Prostate gland (tissue), 2 donors: Measurements from ENCODE around the gene DAP.

Source experiments
- POLR2A ChIP-seq: fragments of 450-650 bp; IDR thresholded peaks from one replicate; pipeline ENCODE4 v1.6.1; 2016; ENCODE audit warnings: antibody characterized with exemption, mild to moderate bottlenecking
- POLR2AphosphoS5 ChIP-seq: sonication (generic); formaldehyde crosslinking; IDR thresholded peaks from one replicate; pipeline ENCODE4 v1.6.1; 2017; ENCODE audit warnings: antibody characterized with exemption
- TF ChIP-seq, protein P1 (sequence below), 4 experiments: fragments of 200-600 bp in 2 of 4; fragments of 450-650 bp in 2 of 4; sonication (generic) in 2 of 4; IDR thresholded peaks; 1 replicate in 3 of 4; 2 replicates in 1 of 4; pipeline ENCODE4 v1.5.1; 2016 to 2019; ENCODE audit warnings: antibody characterized with exemption in 4 of 4, mild to moderate bottlenecking in 2 of 4, moderate library complexity in 2 of 4

DNA sequence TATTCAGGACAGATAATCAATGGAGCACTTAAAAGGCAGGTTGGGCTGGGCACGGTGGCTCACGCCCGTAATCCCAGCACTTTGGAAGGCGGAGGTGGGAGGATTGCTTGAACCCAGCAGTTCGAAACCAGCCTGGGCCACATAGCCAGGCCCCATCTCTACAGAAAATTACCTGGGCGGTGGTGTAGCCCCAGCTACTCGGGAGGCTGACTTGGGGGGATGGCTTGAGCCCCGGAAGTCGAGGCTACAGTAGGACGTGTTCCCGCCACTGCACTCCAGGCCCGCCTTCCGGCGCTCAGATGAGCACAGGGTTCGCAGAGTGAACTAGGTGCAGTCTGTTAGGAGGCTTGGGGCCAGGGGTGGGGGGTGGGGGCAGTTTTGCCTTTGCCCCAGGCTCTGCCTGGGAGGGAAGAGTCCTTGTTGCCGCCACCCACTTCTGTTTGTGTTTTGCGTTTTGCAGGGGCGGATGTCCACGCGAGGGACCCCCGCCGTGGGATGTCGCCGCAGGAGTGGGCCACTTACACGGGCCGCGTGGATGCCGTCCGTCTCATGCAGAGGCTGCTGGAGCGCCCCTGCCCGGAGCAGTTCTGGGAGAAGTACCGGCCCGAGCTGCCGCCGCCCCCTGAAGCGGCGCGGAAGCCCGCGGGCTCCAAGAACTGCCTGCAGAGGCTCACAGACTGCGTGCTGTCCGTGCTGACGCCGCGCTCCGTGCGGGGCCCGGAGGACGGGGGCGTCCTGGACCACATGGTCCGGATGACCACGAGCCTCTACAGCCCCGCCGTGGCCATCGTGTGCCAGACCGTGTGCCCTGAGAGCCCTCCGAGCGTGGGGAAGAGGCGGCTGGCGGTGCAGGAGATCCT lies 112.0 kb downstream of the DAP start:
- TF ChIP-seq, protein P1, sequence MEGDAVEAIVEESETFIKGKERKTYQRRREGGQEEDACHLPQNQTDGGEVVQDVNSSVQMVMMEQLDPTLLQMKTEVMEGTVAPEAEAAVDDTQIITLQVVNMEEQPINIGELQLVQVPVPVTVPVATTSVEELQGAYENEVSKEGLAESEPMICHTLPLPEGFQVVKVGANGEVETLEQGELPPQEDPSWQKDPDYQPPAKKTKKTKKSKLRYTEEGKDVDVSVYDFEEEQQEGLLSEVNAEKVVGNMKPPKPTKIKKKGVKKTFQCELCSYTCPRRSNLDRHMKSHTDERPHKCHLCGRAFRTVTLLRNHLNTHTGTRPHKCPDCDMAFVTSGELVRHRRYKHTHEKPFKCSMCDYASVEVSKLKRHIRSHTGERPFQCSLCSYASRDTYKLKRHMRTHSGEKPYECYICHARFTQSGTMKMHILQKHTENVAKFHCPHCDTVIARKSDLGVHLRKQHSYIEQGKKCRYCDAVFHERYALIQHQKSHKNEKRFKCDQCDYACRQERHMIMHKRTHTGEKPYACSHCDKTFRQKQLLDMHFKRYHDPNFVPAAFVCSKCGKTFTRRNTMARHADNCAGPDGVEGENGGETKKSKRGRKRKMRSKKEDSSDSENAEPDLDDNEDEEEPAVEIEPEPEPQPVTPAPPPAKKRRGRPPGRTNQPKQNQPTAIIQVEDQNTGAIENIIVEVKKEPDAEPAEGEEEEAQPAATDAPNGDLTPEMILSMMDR (IDR thresholded peaks at IDR 0.05) = no peak
- TF ChIP-seq POLR2A = no peak
- no peak for TF ChIP-seq POLR2AphosphoS5
